HG03558 (cell line): ENCODE measurements around the gene LRRC58.
A peak's percentile ranks its signal among the peaks of the same experiment; 100 is the strongest.
"Not testable (repeated sequence)": the region's sequence is repeated elsewhere in the genome, so short reads cannot be mapped to it uniquely, and the experiment has no call there.

ENCODE experiments used
- ATAC-seq: cut with Tn5 transposase; IDR thresholded peaks from one replicate; pipeline ENCODE4 v1.9.1; 2021; ENCODE audit warnings: moderate number of reproducible peaks; ENCODE audit not compliant: unreplicated experiment; ENCODE audit errors: extremely low read depth

LRRC58 gene

DNA sequence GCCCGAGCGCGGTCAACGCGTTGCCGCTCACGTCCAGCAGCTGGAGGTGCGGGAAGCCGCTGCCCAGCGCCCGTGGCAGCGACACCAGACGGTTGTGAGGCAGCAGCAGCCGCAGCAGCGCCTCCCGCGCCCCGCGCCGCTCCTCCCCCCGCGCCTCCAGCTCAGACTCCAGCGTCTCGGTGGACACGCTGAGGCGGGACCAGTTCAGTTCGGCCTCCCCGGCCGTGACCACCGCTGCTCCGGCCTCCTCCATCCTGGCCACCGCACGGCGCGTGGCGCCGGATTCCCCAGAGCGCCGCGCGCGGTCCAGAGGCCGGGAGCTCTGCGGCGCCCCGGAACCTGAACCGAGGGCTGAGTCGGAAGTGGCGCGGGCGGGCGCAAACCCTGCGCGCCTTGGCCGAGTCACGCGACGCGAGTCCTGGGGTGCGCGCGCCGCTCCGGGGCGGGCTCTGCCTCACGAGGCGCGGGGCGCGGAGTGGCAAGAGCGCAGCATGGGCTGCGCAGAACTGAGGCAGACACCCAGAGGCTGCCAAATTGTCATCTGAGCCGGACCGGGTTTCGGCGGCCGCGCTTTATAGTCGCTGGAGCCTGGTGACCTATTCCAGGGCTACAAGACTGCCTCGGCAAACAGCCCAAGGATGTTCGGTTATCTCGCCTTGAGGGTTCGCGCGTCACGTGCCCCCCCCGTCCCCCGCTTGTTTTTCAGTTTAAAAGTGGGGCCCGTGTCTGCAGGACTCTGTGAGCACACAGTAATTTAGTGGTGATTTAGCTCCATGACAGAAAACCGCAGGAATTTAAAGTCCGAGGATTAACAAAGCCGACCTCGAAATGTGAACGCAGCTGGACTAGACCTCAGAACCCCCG is at the start of gene LRRC58:
Gene LRRC58 (minus strand): TSS at position 364 of the 864 bp plus-strand sequence. CDS start 111 bp downstream, at position 253.
- ATAC-seq = peak; percentile 74

DNA sequence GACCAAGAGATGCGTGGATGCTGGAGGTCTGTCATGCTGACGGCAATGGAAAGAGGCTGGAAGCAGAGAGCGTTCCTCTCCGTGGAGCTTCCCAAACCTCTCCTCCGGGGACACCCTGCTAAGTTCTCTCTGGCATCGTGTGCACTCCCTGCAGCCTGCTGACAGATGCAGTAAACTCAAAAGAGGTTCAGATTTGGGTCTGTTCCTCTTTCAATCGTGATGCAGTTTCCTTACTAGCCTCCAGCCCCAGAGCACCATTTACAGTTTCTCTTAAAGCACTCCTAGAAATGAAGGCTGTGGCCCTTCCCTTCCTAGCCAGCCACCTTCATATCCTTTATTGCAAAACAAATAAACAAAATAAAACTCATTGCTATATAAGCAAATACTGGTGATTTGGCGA is 47.3 kb upstream of the LRRC58 start:
- no peak for ATAC-seq

DNA sequence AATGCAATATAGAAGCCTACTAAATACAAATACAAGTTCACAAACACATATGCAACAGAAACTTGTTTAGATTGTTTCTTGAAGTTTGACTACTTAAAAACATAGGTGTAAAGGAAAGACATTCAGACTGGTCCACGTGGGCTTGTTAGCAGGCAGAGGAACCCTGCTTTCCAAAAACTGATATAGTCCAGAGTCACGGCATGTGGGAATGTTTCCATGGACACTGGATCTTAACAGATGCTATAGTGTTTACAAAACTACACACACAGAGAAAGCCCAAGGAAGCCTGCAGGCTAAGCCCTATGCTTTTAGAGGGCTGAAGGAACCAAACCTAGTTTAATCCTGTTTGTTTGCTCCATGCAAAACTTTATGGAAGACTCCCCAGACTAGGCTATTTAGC is 45.2 kb upstream of the LRRC58 start:
- no peak for ATAC-seq

DNA sequence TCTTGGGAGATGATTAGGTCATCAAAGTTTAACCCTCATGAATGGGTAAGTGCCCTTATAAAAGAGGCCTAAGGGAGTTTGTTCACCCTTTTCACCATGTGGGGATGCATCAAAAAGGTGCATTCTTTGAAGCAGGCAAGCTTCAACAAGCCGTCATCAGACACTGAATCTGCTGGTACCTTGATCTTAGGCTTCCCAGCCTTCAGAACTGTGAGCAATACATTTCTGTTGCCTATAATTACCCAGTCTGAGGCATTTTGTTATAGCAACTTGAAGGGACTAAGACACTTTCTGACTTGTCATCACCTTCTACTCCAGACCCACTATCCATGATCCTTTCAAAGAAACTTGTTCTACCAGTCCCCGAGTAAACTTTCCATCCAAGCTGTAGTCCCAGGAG is 44.6 kb upstream of the LRRC58 start:
- ATAC-seq = no peak

DNA sequence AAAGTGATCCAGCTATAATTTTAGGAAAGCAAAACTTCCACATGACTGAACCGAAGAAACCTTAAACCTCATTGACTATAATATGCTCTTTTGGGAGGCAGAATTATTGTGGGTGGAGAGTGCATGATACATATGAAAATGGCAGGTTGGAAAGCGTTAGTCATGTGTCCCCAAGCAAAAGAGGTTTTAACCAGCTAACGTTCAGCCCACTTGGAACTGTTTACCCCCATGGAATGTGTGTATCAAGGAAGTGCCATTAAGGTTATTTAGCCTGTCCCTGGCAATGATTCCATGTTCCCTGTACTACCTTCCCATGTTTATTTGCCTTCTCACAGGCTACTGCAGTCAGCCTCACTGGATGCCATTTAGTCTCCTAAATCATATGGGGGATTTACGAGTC is 44.1 kb upstream of the LRRC58 start:
- no peak for ATAC-seq

DNA sequence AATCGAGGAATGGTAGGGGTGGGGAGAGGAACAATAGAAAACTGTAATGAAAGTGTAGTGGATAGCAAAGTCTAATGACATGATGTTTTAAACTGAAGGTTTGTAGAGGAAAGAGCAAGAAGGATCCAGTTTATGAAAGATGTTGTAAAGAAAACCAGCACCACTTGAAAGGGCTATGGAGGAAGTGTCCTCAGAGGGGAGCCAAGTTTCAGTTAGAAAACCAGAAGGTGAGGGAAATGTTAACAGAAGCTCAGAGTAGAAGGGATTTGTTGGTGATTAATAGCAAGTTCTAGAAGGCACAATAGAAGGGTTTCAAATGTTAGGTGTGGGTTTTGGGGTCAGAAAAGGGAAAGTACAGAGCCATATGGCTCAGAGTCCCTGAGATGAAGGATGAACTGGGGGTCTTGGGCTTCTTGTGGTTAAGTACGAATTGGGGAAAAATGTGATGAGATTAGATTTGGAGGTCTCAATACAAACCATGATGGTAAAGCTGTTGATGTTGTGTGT is 33.8 kb upstream of the LRRC58 start:
- no peak for ATAC-seq

DNA sequence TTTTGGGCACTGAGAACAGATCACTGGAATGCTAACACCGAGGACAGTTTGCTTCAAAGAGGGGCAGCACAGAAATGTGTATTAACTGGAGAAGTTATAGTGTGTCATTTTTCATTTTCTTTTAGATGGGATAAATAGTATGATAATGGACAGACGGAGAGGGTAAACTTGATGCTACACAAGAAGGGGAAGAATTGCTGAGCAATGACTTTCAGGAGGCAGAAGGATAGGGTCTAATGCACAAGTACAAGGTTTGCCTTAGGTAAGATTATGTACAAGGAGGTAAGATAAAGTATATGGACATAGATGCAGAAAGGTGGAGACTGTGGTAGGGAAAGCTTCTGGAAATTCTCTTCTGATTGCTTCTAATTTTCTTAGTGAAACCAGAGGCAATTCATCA is 32.3 kb upstream of the LRRC58 start:
- ATAC-seq = no peak

DNA sequence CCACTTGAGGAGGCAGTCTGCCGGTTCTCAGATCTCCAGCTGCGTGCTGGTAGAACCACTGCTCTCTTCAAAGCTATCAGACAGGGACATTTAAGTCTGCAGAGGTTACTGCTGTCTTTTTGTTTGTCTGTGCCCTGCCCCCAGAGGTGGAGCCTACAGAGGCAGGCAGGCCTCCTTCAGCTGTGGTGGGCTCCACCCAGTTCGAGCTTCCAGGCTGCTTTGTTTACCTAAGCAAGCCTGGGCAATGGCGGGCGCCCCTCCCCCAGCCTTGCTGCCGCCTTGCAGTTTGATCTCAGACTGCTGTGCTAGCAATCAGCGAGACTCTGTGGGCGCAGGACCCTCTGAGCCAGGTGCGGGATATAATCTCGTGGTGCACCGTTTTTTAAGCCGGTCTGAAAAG is 28.8 kb upstream of the LRRC58 start:
- ATAC-seq = not testable (repeated sequence)

DNA sequence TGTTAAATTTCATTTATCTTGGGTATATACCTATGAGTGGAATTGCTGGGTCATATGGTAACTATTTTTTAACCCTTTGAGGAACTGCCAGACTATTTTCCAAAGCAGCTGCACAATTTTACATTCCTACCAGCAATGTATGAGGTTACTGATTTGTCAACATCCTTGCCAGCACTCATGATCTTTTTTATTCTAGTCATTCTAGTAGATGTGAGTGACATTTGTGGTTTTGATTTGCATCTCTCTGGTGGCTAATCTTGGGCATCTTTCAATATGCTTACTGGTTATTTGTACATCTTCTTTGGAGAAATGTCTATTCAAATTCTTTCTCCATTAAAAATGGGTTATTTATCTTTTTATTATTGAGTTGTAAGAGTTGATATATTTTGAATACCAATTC is 21.3 kb upstream of the LRRC58 start:
- no peak for ATAC-seq

DNA sequence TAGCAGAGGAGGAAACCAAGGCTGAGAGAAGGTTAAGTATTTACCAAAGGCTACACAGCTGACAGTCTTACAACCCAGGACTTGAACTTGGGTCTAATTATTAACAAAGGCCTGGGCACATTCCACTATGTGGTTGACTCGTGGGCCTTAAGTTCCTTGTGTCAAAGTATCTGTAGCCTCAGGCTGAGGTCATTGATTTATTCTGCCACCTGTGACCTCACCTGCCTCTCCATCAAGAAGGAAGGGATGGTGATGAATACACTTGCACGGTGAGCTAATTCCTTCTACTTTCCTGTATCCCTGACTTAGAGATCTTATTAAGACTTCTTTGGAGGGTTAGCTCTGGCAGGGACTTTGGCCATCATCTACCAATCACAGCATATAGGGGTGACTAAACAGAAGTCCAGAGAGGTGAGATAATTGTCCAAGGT is 19.9 kb upstream of the LRRC58 start:
- ATAC-seq = peak; percentile 81

DNA sequence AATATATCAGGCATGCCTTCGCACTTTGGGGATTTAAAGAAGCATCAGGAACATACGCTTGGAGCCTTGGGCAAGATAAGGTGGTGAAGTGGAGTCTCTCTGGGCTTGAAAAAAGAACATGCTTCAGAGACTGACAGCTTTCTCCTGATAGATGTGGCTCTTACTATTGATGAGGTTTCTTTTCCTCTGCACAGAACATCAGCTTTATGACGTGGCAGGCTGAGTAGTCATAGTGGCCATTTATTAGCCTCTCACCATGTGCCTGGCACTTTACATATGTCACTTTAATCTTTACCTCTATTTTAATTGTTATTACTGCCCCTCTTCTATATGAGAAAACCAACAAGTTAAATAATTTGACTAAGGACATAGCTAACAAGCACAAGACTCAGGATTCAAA is 19.0 kb upstream of the LRRC58 start:
- ATAC-seq = no peak

DNA sequence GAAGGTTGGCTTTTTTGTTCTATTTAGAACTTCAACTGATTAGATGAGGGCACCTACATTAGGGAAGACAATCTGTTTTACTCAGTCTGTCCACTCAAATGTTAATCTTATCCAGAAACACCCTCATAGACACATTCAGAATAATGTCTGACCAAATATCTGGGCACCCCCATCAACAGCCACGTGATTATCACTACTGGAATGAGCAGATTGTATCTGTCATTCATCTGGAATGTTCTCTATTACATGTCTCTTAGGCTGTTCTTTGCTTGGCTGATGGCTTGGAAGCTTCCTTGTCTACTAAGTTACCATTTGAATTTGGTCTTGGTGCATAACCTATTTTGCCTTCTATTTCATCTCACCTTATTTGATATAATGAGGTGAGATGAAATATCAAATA is 15.7 kb upstream of the LRRC58 start:
- no peak for ATAC-seq

DNA sequence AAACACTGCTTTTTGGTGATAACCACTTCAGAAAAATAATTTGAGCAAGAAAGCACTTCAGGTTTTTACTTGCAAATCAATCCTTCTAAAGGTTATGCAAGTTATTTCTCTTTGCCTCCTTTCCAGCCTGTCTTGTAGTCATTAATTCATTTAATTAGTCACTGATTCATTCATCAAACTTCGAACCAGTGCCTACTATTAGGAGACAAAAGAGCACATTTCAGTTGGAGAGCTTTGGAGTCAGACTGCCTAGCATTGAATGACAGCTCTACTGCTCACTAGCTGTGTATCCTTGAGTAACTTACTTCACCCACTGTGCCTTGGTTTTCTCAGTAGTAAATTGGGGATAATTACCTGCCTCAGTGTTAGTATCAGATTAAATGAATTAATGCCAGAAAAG is 14.9 kb upstream of the LRRC58 start:
- ATAC-seq = no peak

DNA sequence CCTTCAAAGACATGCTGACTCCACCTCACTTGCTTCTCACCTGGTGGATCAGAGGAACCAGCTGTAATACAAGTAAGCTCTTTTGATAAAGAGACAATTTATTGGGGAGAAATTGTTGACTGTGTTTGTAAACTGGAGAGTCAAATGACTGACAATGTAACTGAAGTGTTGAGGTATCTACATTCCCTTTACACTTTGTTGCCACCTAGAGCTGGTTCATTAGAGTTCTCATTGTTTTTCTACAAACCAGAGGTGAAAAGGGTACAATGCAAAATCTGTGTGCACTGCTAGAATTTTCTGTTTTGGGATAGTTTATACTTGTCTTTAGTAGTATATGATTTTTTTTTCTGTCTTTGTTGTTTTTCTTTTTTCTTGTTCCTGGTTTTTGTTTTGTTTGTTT is 8.7 kb upstream of the LRRC58 start:
- ATAC-seq = no peak

DNA sequence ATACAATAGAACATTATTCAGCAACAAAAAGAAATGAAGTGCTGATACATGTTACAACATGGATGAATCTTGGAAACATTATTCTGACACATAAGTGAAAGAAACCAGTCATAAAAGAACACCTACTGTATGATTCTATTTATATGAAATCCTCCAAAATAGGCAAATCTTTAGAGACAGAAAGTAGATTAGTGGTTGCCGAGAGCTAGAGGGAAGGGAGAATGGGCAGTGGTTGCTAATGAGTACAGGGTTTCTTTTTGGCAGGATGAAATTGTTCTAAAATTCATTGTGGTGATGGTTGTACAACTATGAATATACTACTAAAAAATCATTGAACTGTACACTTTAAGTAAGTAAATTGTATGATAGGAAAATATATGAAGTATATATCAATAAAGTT is 6.3 kb upstream of the LRRC58 start:
- ATAC-seq = no peak

DNA sequence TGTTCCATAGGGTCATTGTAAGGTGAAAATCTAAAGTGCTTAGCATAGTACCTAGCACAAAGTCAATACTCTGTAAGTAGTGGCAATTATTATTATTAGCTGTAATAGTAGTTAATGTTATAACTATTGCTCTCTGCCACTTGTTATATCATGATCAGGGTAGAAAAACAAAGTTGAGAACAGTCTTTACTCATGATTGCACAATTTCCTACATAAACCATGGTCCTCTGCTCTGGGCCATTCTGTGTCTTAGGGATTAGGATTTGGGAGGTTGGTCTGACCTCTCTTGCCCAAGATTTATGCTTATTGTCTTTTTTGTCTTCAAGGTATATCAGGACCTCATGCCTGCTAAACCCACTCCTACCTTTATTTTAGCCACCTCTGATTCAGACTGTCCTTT is 4.3 kb upstream of the LRRC58 start:
- no peak for ATAC-seq

DNA sequence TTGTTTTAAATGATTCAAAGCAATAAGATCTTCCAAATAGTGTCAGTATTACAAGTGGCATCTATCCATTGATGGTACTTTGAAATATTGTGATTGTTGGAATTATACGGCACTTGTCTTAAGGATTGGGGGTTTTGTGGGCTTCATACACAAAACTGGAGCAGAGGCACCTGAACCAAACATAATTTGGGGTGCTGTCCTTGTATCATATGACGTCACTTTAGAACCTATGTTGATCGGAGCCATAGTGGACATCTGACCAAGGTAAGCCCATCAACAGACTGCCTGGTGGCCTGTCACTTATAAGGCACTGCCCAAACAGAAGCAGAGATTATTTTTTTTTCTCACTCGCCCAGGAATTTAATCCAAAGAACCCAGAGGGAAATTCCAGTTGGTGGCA is 2.9 kb upstream of the LRRC58 start:
- no peak for ATAC-seq

DNA sequence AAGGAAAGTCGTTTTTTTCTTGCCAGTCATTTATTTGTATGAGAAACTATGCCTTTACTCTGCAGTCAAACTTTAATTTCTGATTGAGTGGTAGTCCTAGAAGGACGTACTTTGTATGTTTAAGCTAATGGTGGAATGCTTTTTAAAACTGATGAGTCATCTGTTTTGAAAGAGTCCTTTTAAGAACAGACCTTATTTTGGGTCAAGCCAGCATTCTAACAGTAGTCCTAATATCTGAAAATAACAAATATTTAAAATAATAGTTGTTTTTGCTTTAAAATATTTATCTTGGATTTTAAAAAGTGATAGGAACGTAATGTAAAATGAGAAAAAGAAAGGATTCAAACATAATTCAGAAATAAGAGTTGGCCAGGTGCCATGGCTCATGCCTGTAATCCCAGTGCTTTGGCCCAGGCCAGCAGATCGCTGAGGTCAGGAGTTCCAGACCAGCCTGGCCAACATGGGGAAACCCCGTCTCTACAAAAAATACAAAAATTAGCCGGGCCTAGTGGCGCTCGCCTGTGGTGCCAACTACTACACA is 1.3 kb upstream of the LRRC58 start:
- no peak for ATAC-seq

DNA sequence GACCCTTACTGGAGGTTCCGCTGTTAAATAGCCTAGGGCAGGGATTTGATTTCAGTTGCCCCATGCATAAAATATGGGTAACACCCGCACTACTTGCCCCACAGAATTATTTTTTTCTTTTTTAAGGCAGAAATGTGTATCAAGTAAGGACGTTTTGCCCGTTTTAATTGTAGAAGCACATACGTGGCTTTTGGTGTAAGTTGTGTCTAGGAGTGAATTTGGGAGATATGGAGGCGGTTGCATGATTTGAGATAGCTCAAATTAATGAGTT is 636 bp upstream of the LRRC58 start:
- no peak for ATAC-seq

DNA sequence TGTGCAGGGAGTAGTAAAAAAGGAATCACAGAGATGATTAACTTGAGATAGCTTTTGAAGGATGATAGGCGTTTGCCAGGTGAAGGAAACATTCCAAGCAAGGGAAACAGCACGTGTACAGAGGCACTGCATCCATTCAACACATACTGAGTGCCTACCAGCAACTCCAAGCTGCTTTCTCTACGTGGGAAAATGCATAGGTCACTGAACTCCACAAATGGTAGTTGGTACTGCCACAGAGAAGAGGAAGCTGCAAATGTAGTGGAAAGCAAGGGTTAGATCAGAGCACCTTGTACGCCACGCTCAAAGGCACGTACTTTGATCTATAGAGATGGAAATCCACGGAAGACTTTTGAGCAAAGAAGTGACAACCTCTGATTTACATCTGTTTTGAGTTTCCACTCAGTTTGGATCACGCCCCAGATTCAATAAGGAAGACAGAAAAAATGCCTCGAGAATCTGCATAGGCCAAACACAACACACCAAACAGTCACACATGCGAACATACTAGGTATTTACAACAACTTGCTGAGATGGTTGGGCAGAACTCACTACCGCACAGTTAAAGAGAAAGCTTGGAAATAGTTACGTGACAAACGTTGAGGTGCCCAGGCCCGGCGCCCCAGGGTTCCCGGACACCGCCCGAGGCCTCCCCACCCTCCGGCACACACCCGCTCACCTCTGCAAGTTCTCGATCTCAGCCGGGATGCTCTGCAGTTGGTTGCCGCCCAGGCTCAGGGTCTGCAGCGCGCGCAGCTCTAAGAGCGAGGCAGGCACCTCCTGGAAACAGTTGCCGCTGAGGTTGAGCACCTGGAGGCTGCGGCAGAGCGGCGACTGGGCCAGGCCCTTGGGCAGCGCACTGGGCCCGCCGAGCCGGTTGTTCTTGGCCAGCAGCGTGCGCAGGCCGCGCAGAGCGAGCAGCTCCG is 826 bp downstream of the LRRC58 start:
- ATAC-seq = peak; percentile 13

DNA sequence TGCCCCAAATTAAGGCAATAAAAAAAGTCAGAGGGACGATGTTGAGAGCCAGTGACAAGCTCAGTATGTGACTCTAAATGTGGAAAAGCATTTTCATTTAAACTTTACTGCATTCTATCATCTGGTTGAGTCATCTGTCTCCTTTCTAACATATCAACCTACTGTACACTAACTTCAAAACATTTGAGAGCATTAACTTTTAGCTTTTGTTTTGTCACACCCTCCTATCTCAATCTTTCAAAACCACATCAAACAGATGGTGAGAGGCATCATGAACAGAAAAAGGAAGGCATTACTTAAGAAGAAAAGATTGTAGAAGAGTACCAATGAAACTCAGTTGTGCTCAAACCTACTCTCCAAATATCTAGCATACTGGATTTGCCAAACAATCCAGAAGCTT is 4.8 kb downstream of the LRRC58 start:
- no peak for ATAC-seq
